Activated CD8-positive, alpha-beta memory T cell treated with anti-CD3 and anti-CD28 coated beads, Interleukin-2, amount 10 ng/mL, durations not matched to agents 7 days and 5 days (primary cell): ENCODE measurements around the gene ACACB. TPM values are rescaled to one million over a fixed set of nuclear protein-coding genes. Genes with fewer than 3 reads are reported as not detected.

ENCODE experiments used
- ATAC-seq: fragments of 150-1000 bp; cut with Tn5 transposase; one replicate; pipeline ENCODE4 v1.10.0; 2021; ENCODE audit warnings: moderate library complexity
- CTCF ChIA-PET: fragments of 350-600 bp; sonication (Branson Sonifier 250); formaldehyde crosslinking; loops from one replicate; lab custom pipeline; 2021; ENCODE audit warnings: antibody characterized with exemption; lab: Charles Lee
- DNase-seq: peaks from one replicate; pipeline ENCODE4 v3.0.0-alpha.2; 2020
- H3K27ac Mint-ChIP-seq: one replicate; pipeline ENCODE4 v1.8.0; 2021; ENCODE audit warnings: mild to moderate bottlenecking, mixed read lengths
- H3K27me3 Mint-ChIP-seq: one replicate; pipeline ENCODE4 v1.8.0; 2021; ENCODE audit warnings: mixed read lengths
- H3K36me3 Mint-ChIP-seq: one replicate; pipeline ENCODE4 v1.8.0; 2021; ENCODE audit warnings: mild to moderate bottlenecking, mixed read lengths
- H3K4me1 Mint-ChIP-seq: one replicate; pipeline ENCODE4 v1.8.0; 2021; ENCODE audit warnings: mixed read lengths
- H3K4me3 Mint-ChIP-seq: one replicate; pipeline ENCODE4 v1.8.0; 2021; ENCODE audit warnings: mild to moderate bottlenecking, moderate library complexity, mixed read lengths
- H3K9me3 Mint-ChIP-seq: one replicate; pipeline ENCODE4 v1.8.0; 2022; ENCODE audit warnings: low read depth, mixed read lengths
- total RNA-seq, 2 experiments: library from RNA; stranded (reverse); gene quantifications; one replicate each; pipeline ENCODE4 v1.2.3, GENCODE V29; 2021

Gene ACACB
- total RNA-seq, 2 experiments from 2014 or later: 10.4 to 15.1 TPM

DNA sequence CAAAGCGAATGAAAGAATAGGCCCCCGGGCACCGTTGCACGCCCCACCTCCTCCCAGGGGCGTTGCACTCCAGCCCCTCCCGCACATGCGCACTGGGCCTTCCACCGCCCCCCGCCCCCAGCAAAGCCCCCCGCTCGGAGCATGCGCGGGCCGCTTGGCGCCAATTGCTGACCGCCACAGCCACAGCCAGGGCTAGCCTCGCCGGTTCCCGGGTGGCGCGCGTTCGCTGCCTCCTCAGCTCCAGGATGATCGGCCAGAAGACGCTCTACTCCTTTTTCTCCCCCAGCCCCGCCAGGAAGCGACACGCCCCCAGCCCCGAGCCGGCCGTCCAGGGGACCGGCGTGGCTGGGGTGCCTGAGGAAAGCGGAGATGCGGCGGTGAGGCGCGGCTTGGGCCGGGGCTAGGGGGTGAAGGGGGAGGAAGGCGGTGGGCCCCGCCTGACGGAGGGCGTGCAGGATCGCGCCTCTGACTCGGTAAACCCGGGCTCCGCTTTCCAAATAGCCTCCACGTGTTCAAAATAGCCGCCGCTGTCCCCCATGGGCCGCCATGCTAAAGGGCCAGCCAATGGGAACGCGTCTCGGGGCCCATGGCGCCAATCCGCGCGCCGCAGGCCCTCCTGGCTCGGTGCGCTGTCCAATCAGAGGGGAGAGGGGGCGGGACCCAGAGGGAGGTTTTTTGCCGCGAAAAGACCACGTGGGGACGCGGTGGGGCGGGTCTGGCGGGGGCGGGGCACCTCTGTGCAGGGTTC is 18.8 kb upstream of the ACACB start, which contains the start of gene UNG:
TSS of gene UNG (plus strand) at position 163 of the 748 bp plus-strand sequence. CDS start at position 246, 83 bp downstream.
- ATAC-seq: peak; percentile 95
- peaks cover 29% of the 10 kb centered on the region for H3K36me3 Mint-ChIP-seq
- DNase-seq: peak; percentile 97
- CTCF ChIA-PET: interaction anchor here (3.1 kb wide), 1 partner anchor 15 kb away, joined by 29 read pairs; no protein-coding TSS in a partner anchor
- H3K9me3 Mint-ChIP-seq: no peaks in the 10 kb centered on the region
- peaks cover 47% of the 10 kb centered on the region for H3K4me1 Mint-ChIP-seq
- peak within 1 kb of the TSS; percentile 77 for H3K4me3 Mint-ChIP-seq
- H3K27ac Mint-ChIP-seq: peak within 1 kb of the TSS; percentile 81
- no peaks in the 10 kb centered on the region for H3K27me3 Mint-ChIP-seq

- CTCF ChIA-PET: interaction anchor here (1.7 to 3.1 kb wide), 2 partner anchors 14 to 295 kb away, joined by 7 to 29 read pairs; no protein-coding TSS in a partner anchor
- H3K4me1 Mint-ChIP-seq: peaks cover 42% of the 10 kb centered on the region
These were observed 18.2 kb upstream of the ACACB start for GRCh38 chr12:109098183-109098604.

GRCh38 chr12:109098651-109099050 is 17.7 kb upstream of the ACACB start:
- H3K36me3 Mint-ChIP-seq: peaks cover 34% of the 10 kb centered on the region
- CTCF ChIA-PET: interaction anchor here (0.8 to 3.1 kb wide), 5 partner anchors 14 to 587 kb away, joined by 3 to 29 read pairs (median 4); partner anchors contain the start of gene USP30
- peaks cover 37% of the 10 kb centered on the region for H3K4me1 Mint-ChIP-seq
- no peaks in the 10 kb centered on the region for H3K27me3 Mint-ChIP-seq
- no peaks in the 10 kb centered on the region for H3K9me3 Mint-ChIP-seq
- no peak for ATAC-seq
- DNase-seq: peak; percentile 30
- H3K4me3 Mint-ChIP-seq: peak overlapping the region; percentile 77
- peak overlapping the region; percentile 34 for H3K27ac Mint-ChIP-seq

More at GRCh38 chr12:109098183-109098604, 18.2 kb upstream of the ACACB start:
- Mint-ChIP-seq H3K27ac (peak overlapping the region; percentile 25), H3K27me3 (no peaks in the 10 kb centered on the region), H3K9me3 (no peaks in the 10 kb centered on the region), H3K36me3 (peaks cover 32% of the 10 kb centered on the region), H3K4me3 (peak overlapping the region; percentile 77)
- peak; percentile 22 for ATAC-seq
- no peak for DNase-seq

DNA sequence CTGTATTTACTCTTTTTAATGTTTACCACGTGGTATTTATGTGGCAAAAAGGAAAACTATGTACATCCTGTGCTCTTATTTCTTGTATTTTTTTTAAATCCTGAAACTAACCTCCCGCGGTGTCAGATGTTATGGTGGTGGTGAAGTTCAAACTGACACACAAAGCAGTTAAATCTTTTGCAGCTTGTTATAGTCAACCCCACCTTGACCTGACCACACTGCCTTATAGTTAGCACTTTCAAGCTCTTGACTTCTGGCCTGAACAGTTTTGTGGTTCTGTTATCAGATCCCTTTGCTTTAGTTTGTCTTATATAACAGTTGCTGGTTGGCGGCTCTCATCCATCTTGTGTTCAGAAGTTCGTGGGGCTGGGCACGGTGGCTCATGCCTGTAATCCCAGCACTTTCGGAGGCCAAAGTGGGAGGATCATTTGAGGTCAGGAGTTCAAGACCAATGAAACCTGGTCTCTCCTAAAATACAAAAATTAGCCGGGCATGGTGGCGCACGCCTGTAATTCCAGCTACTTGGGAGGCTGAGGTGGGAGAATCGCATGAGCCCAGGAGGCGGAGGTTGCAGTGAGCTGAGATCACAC is 16.9 kb upstream of the ACACB start:
- Mint-ChIP-seq H3K4me1 (peaks cover 31% of the 10 kb centered on the region), H3K4me3 (peak overlapping the region; percentile 77), H3K9me3 (no peaks in the 10 kb centered on the region), H3K36me3 (peaks cover 39% of the 10 kb centered on the region), H3K27ac (peak overlapping the region; percentile 53), H3K27me3 (no peaks in the 10 kb centered on the region)
- CTCF ChIA-PET: interaction anchor here (0.8 to 3.1 kb wide), 6 partner anchors 13 to 588 kb away, joined by 3 to 29 read pairs (median 4); partner anchors contain the start of gene USP30
- peak; percentile 38 for DNase-seq
- ATAC-seq: no peak

DNA sequence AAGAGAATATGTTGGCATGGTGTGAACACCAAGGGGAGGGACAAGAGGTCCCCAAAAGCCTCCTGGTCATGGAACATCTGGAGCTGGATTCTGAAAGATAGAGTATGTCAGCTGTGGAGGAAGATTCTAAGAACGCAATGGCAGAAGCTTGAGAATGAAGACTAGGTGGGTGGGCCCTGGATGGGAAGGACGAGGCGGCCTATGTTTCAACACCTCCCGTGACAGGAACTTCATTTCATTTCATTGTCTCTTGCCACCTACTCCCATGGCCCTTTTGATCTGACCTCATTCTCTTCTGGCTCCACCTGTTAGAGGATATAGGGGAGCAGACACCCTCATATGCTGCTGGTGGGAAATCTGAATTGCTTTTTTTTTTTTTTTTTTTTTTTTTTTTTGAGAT is 15.6 kb upstream of the ACACB start:
- peaks cover 47% of the 10 kb centered on the region for H3K36me3 Mint-ChIP-seq

GRCh38 chr12:109102491-109102890 is 13.9 kb upstream of the ACACB start:
- DNase-seq: no peak

More for the DNA sequence above, 15.6 kb upstream of the ACACB start:
- H3K4me3 Mint-ChIP-seq: no peak overlapping the region
- H3K9me3 Mint-ChIP-seq: no peaks in the 10 kb centered on the region
- ATAC-seq (no peak), DNase-seq (no peak)
- no peaks in the 10 kb centered on the region for H3K27me3 Mint-ChIP-seq
- no peak overlapping the region for H3K27ac Mint-ChIP-seq
- peaks cover 31% of the 10 kb centered on the region for H3K4me1 Mint-ChIP-seq
- CTCF ChIA-PET: interaction anchor here (0.6 to 3.1 kb wide), 4 partner anchors 9 to 150 kb away, joined by 3 to 29 read pairs (median 6); partner anchors contain the start of gene ALKBH2

DNA sequence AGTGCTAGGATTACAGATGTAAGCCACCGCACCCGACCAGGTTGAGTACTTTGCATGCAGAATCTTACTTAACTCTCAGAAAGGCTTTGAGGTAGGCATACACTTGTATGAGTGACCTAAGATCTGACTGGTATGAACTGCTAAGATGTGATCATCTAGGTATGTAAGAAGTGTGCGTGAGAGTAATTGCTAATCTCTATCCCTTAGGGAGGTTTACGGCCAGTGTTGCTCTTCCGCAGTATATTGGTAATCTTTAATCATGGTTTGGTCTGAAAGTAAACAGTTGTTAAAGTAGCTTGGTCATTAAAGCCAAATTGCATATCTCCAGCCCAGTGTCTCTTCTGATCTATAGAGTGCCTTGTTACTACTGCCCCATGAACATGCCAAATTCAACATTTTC is 11.2 kb upstream of the ACACB start:
- H3K4me1 Mint-ChIP-seq: peaks cover 11% of the 10 kb centered on the region
- CTCF ChIA-PET: no interaction called here
- H3K4me3 Mint-ChIP-seq: no peak overlapping the region
- DNase-seq (no peak), ATAC-seq (no peak)
- H3K9me3 Mint-ChIP-seq: no peaks in the 10 kb centered on the region
- H3K27me3 Mint-ChIP-seq: no peaks in the 10 kb centered on the region
- H3K36me3 Mint-ChIP-seq: peaks cover 50% of the 10 kb centered on the region
- no peak overlapping the region for H3K27ac Mint-ChIP-seq

More at GRCh38 chr12:109102491-109102890, 13.9 kb upstream of the ACACB start:
- no peak overlapping the region for H3K27ac Mint-ChIP-seq
- H3K27me3 Mint-ChIP-seq: no peaks in the 10 kb centered on the region
- H3K4me1 Mint-ChIP-seq: peaks cover 26% of the 10 kb centered on the region
- H3K9me3 Mint-ChIP-seq: no peaks in the 10 kb centered on the region
- ATAC-seq: no peak
- H3K36me3 Mint-ChIP-seq: peaks cover 54% of the 10 kb centered on the region
- no peak overlapping the region for H3K4me3 Mint-ChIP-seq
- CTCF ChIA-PET: interaction anchor here (1.8 to 2.6 kb wide), 2 partner anchors 9 to 10 kb away, joined by 9 read pairs; partner anchors contain the start of gene ALKBH2

DNA sequence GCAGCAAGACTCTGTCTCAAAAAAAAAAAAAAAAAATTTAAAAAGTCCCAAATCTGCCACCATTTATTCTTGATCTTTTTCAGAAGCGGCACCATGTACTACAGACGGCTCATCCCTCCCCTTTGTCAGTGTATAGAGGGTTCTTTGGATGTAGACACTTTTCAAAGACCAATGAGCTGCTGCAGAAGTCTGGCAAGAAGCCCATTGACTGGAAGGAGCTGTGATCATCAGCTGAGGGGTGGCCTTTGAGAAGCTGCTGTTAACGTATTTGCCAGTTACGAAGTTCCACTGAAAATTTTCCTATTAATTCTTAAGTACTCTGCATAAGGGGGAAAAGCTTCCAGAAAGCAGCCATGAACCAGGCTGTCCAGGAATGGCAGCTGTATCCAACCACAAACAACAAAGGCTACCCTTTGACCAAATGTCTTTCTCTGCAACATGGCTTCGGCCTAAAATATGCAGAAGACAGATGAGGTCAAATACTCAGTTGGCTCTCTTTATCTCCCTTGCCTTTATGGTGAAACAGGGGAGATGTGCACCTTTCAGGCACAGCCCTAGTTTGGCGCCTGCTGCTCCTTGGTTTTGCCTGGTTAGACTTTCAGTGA is 6.5 kb upstream of the ACACB start:
- Mint-ChIP-seq H3K4me3 (no peak overlapping the region), H3K36me3 (peaks cover 30% of the 10 kb centered on the region), H3K27me3 (no peaks in the 10 kb centered on the region), H3K27ac (peak overlapping the region; percentile 60), H3K9me3 (no peaks in the 10 kb centered on the region), H3K4me1 (peaks cover 11% of the 10 kb centered on the region)
- CTCF ChIA-PET: interaction anchor here (1.4 to 3.3 kb wide), 2 partner anchors 276 to 283 kb away, joined by 5 to 17 read pairs; no protein-coding TSS in a partner anchor
- DNase-seq (no peak), ATAC-seq (no peak)

DNA sequence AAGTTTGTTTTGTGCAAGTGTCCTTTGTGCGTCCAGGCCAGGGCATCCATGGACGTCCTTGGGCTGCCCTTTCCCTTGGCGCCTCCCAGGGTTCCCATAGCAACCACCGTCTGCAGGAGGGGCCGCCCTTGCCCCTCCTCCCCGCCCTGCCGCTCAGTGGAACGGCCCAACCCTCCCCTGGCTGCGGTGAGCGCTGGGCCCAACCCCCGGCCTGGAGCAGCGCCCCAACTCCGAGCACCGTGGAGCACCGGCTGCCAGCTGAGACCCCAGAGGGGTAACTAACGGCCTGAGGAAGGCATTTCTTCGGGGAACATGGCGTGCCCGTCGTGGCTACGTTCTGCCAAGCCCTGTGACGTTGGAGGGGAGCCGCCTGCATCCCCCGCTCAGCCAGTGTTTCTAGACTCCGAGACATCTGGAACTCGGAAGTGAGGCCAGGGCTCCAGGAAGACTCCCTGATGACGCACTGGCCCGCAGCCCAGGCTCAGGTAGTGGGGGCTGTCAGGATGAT is 5.3 kb upstream of the ACACB start:
- no peaks in the 10 kb centered on the region for H3K9me3 Mint-ChIP-seq
- H3K4me3 Mint-ChIP-seq: peak overlapping the region; percentile 62
- peaks cover 22% of the 10 kb centered on the region for H3K36me3 Mint-ChIP-seq
- ATAC-seq (peak; percentile 91), DNase-seq (peak; percentile 69)
- H3K27me3 Mint-ChIP-seq: no peaks in the 10 kb centered on the region
- H3K4me1 Mint-ChIP-seq: peaks cover 18% of the 10 kb centered on the region
- peak overlapping the region; percentile 73 for H3K27ac Mint-ChIP-seq
- CTCF ChIA-PET: interaction anchor here (0.7 to 3.3 kb wide), 18 partner anchors 9 to 734 kb away, joined by 3 to 29 read pairs (median 6); partner anchors contain the start of gene ALKBH2

DNA sequence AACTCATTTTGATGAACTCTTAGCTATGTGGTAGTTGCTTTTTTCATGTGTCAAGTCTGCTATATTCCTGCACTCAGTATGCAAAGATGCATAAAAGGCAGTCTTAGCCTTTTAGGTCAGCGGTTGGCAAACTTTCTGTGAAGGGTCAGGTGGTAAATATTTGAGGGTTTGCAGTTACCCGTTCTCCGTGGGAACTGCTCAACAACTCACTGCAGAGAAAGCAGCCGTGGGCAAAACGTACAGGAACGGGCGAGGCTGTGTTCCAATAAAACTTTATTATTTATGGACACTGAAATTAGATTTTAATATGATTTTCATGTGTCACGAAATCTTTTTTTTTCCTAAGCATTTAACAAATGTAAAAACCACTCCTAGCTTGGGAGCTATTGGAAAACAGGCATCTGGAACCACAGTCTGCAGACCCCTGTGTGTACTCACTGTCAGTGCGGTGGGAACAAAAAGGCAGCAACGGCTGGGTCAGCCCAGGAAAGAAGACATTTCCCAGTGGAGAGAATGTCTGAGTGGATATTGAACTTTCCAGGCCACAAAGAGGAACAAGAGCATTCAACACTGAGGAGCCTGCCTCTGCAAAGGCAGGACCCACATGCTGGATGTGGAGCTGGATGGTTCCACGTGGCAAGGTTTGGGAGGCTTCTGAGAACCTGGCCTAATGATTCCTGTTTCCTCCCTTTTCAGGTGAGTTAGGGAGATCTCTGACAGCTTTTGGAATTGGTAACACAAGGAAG is 3.5 kb upstream of the ACACB start:
- Mint-ChIP-seq H3K36me3 (peaks cover 13% of the 10 kb centered on the region), H3K27ac (no peak overlapping the region), H3K4me1 (peaks cover 18% of the 10 kb centered on the region), H3K27me3 (no peaks in the 10 kb centered on the region), H3K9me3 (no peaks in the 10 kb centered on the region), H3K4me3 (no peak overlapping the region)
- CTCF ChIA-PET: interaction anchor here (0.8 to 3.3 kb wide), 14 partner anchors 7 to 493 kb away, joined by 3 to 29 read pairs (median 6); partner anchors contain the start of gene ALKBH2
- DNase-seq: no peak
- no peak for ATAC-seq

DNA sequence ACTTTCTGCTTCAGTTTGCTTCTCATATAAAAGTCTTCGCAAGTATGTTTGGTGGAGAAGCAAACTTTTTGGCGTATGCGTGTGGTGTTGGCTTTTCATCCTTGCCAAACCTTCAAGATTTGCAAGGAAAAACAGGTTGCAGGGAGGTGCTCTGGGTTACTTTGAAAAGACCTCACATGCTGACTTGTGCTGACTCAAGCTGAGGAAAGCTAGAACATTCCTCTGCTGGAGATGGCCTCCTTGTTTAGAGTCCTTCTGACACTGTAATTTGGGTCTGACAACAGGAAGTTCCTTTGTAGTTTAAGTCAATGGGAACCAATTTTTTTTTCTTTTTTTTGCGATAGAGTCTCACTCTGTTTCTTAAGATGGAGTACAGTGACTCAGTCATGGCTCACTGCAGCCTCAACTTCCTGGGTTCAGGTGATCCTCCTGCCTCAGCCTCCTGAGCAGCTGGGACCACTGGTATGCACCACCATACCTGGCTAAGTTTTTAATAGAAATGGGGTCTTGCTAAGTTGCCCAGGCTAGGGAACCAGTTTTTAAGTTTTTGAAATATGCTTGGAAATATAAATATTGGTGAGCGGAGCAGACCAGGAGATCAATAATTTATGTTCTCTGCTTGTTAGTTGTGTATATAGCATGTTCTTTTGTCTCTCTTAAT is 2.6 kb upstream of the ACACB start:
- Mint-ChIP-seq H3K36me3 (peaks cover 10% of the 10 kb centered on the region), H3K27me3 (no peaks in the 10 kb centered on the region), H3K4me1 (peaks cover 18% of the 10 kb centered on the region), H3K4me3 (no peak overlapping the region), H3K27ac (no peak overlapping the region), H3K9me3 (no peaks in the 10 kb centered on the region)
- no peak for ATAC-seq
- CTCF ChIA-PET: interaction anchor here (2.3 to 3.2 kb wide), 2 partner anchors 15 to 27 kb away, joined by 15 to 29 read pairs; no protein-coding TSS in a partner anchor
- no peak for DNase-seq
